H1 (cell line): ENCODE data around the gene DOC2A. TPM values are rescaled to one million over a fixed set of nuclear protein-coding genes. Genes with fewer than 3 reads are reported as not detected.

ENCODE experiments used
- CTCF ChIA-PET: fragments of 300-600 bp; sonication (Branson Sonifier 250); formaldehyde crosslinking; loops from one replicate; lab custom pipeline; 2021; ENCODE audit not compliant: partially characterized antibody; lab: Charles Lee
- POLR2A ChIA-PET: fragments of 300-600 bp; sonication (Branson Sonifier 250); formaldehyde crosslinking; loops from one replicate; lab custom pipeline; 2021; ENCODE audit warnings: inconsistent platforms; ENCODE audit not compliant: partially characterized antibody; lab: Charles Lee
- DNase-seq, 2 experiments: peaks; one replicate each; pipeline versions ENCODE4 v3.0.0 to v3.0.0-alpha.2; 2010 to 2022; ENCODE audit warnings: low spot score in 2 of 2, low read depth in 1 of 2, mixed read lengths in 1 of 2
- FAIRE-seq: peaks from 2 replicates; lab custom pipeline; 2011; peaks lifted over from hg19 to GRCh38; lab: Jason Lieb, UNC
- H2AFZ ChIP-seq: 2 replicates; pipeline ENCODE4 v1.8.1; 2012; ENCODE audit warnings: low read length, inconsistent platforms
- H2AK5ac ChIP-seq: 2 replicates; pipeline ENCODE4 v1.6.1; 2013; ENCODE audit warnings: low read depth, low read length
- H2BK120ac ChIP-seq: replicated peaks from 2 replicates; pipeline ENCODE3; 2013; ENCODE audit warnings: low read depth, low read length, inconsistent platforms
- H2BK12ac ChIP-seq: 2 replicates; pipeline ENCODE4 v1.6.1; 2013; ENCODE audit warnings: low read depth, low read length
- H2BK15ac ChIP-seq: 2 replicates; pipeline ENCODE4 v1.6.1; 2013; ENCODE audit warnings: low read length
- H2BK20ac ChIP-seq: 2 replicates; pipeline ENCODE4 v1.6.1; 2013; ENCODE audit warnings: low read length
- H2BK5ac ChIP-seq: 2 replicates; pipeline ENCODE4 v1.6.1; 2013; ENCODE audit warnings: low read depth, low read length
- H3K14ac ChIP-seq: 2 replicates; pipeline ENCODE4 v1.6.1; 2013; ENCODE audit warnings: inconsistent platforms; ENCODE audit not compliant: insufficient read length
- H3K18ac ChIP-seq: 2 replicates; pipeline ENCODE4 v1.6.1; 2013; ENCODE audit warnings: low read length; ENCODE audit errors: extremely low read depth
- H3K23ac ChIP-seq: 2 replicates; pipeline ENCODE4 v1.6.1; 2013; ENCODE audit warnings: inconsistent platforms; ENCODE audit not compliant: insufficient read length
- H3K23me2 ChIP-seq: 2 replicates; pipeline ENCODE4 v1.6.1; 2013; ENCODE audit warnings: low read depth, low read length
- H3K27ac ChIP-seq: 2 replicates; pipeline ENCODE4 v1.6.1; 2011; ENCODE audit warnings: low read depth, low read length, inconsistent platforms
- H3K27me3 ChIP-seq, 4 experiments: replicated peaks in 1 of 4; 1 replicate in 1 of 4; 2 replicates in 3 of 4; pipeline versions ENCODE4 v1.6.1 to v1.8.1; 2011 to 2013; ENCODE audit warnings: low read length in 3 of 4, mild to moderate bottlenecking in 3 of 4, inconsistent platforms in 2 of 4, mixed read lengths in 2 of 4, moderate library complexity in 1 of 4; ENCODE audit not compliant: control insufficient read depth in 3 of 4, insufficient read depth in 3 of 4; ENCODE audit errors: extremely low read depth in 1 of 4
- H3K36me3 ChIP-seq, 4 experiments: 2 replicates each; pipeline versions ENCODE4 v1.6.1 to v1.8.1; 2011 to 2013; ENCODE audit warnings: mild to moderate bottlenecking in 4 of 4, low read length in 3 of 4, moderate library complexity in 2 of 4, control low read depth in 1 of 4, inconsistent platforms in 1 of 4; ENCODE audit not compliant: insufficient read depth in 4 of 4, control insufficient read depth in 2 of 4
- H3K4ac ChIP-seq: replicated peaks from 2 replicates; pipeline ENCODE3; 2013; ENCODE audit warnings: low read length, low read depth, mixed read lengths, inconsistent platforms; ENCODE audit not compliant: insufficient read length
- H3K4me1 ChIP-seq, 4 experiments: replicated peaks in 1 of 4; 1 replicate in 1 of 4; 2 replicates in 3 of 4; pipeline versions ENCODE4 v1.6.1 to v1.8.1; 2011 to 2013; ENCODE audit warnings: low read length in 3 of 4, inconsistent platforms in 2 of 4, mixed read lengths in 1 of 4; ENCODE audit not compliant: insufficient read depth in 4 of 4, control insufficient read depth in 3 of 4
- H3K4me2 ChIP-seq, 2 experiments: 2 replicates each; pipeline versions ENCODE4 v1.6.1 to v1.8.1; 2011 to 2013; ENCODE audit warnings: low read depth in 2 of 2, low read length in 2 of 2, control low read depth in 1 of 2, inconsistent platforms in 1 of 2, mild to moderate bottlenecking in 1 of 2; ENCODE audit not compliant: insufficient read depth in 1 of 2
- H3K4me3 ChIP-seq, 4 experiments: fragments of 200-600, 300-600 bp in 1 of 4; sonication (generic), shearing (Covaris generic), sonication (Bioruptor Twin) in 1 of 4; 2 replicates each; pipeline versions ENCODE4 v1.5.1 to v1.8.1; 2011 to 2016; ENCODE audit warnings: low read length in 4 of 4, low read depth in 3 of 4, control low read depth in 2 of 4, inconsistent platforms in 2 of 4, mild to moderate bottlenecking in 2 of 4, mixed read lengths in 1 of 4, moderate library complexity in 1 of 4; ENCODE audit not compliant: insufficient read depth in 2 of 4; ENCODE audit errors: extremely low read depth in 1 of 4
- H3K56ac ChIP-seq: replicated peaks from 2 replicates; pipeline ENCODE3; 2013; ENCODE audit warnings: low read depth, mild to moderate bottlenecking, mixed read lengths, low read length, inconsistent platforms; ENCODE audit not compliant: insufficient read length
- H3K79me1 ChIP-seq: 2 replicates; pipeline ENCODE4 v1.6.1; 2013; ENCODE audit warnings: low read depth, low read length, control low read depth
- H3K79me2 ChIP-seq, 2 experiments: 2 replicates each; pipeline versions ENCODE4 v1.6.1 to v1.8.1; 2012 to 2013; ENCODE audit warnings: low read length in 2 of 2, mild to moderate bottlenecking in 2 of 2, inconsistent platforms in 1 of 2; ENCODE audit not compliant: insufficient read depth in 2 of 2, control insufficient read depth in 1 of 2
- H3K9ac ChIP-seq, 4 experiments: replicated peaks in 1 of 4; 1 replicate in 1 of 4; 2 replicates in 3 of 4; pipeline versions ENCODE4 v1.6.1 to v1.8.1; 2011 to 2013; ENCODE audit warnings: low read depth in 3 of 4, low read length in 3 of 4, control low read depth in 2 of 4, mild to moderate bottlenecking in 2 of 4, moderate library complexity in 2 of 4, inconsistent platforms in 1 of 4; ENCODE audit errors: extremely low read depth in 1 of 4
- H3K9me3 ChIP-seq, 2 experiments: 2 replicates each; pipeline versions ENCODE4 v1.6.1 to v1.8.1; 2012 to 2013; ENCODE audit warnings: mild to moderate bottlenecking in 2 of 2, moderate library complexity in 2 of 2, control low read depth in 1 of 2, inconsistent platforms in 1 of 2, low read depth in 1 of 2, low read length in 1 of 2, mixed read lengths in 1 of 2; ENCODE audit not compliant: insufficient read depth in 2 of 2
- H4K20me1 ChIP-seq, 2 experiments: replicated peaks in 1 of 2; 2 replicates each; pipeline versions ENCODE3 to v1.8.1; 2011 to 2013; ENCODE audit warnings: inconsistent platforms in 2 of 2, low read length in 2 of 2, mild to moderate bottlenecking in 1 of 2; ENCODE audit not compliant: insufficient read depth in 2 of 2, control insufficient read depth in 1 of 2
- H4K5ac ChIP-seq: 2 replicates; pipeline ENCODE4 v1.6.1; 2013; ENCODE audit warnings: low read length, low read depth, mixed read lengths, inconsistent platforms; ENCODE audit not compliant: insufficient read length
- H4K8ac ChIP-seq: 2 replicates; pipeline ENCODE4 v1.8.0; 2013; ENCODE audit warnings: mild to moderate bottlenecking, moderate library complexity, low read length, inconsistent platforms; ENCODE audit not compliant: insufficient read depth; ENCODE audit errors: extremely low read depth
- H4K91ac ChIP-seq: replicated peaks from 2 replicates; pipeline ENCODE3; 2013; ENCODE audit warnings: low read length, mixed read lengths, inconsistent platforms; ENCODE audit not compliant: insufficient read length
- HDAC2 ChIP-seq, 2 experiments: fragments of 300-600 bp in 1 of 2; sonication (generic) in 1 of 2; IDR thresholded peaks; 2 replicates each; pipeline ENCODE4 v1.6.1; 2011 to 2012; ENCODE audit warnings: low read depth in 2 of 2, low read length in 2 of 2, mild to moderate bottlenecking in 2 of 2, moderate library complexity in 2 of 2, borderline replicate concordance in 1 of 2, inconsistent platforms in 1 of 2
- PHF8 ChIP-seq: fragments of 200-600 bp; sonication (generic); conservative IDR thresholded peaks from 2 replicates; pipeline ENCODE4 v1.7.1; 2012; ENCODE audit warnings: low read depth, mild to moderate bottlenecking, inconsistent platforms, low read length, moderate library complexity
- POLR2AphosphoS5 ChIP-seq: IDR thresholded peaks from 2 replicates; pipeline ENCODE4 v1.6.1; 2011; ENCODE audit warnings: low read depth, low read length
- POU5F1 ChIP-seq: IDR thresholded peaks from 2 replicates; pipeline ENCODE4 v1.6.1; 2011; ENCODE audit warnings: low read depth, mild to moderate bottlenecking, low read length, moderate library complexity
- SIRT6 ChIP-seq: IDR thresholded peaks from one replicate; pipeline ENCODE4 v1.7.1; 2012; ENCODE audit warnings: low read length, inconsistent platforms
- SIX5 ChIP-seq: IDR thresholded peaks from 2 replicates; pipeline ENCODE4 v1.6.1; 2011; ENCODE audit warnings: mild to moderate bottlenecking, low read depth, low read length
- SP4 ChIP-seq: IDR thresholded peaks from 2 replicates; pipeline ENCODE4 v1.6.1; 2012; ENCODE audit warnings: low read length, inconsistent platforms
- TAF7 ChIP-seq: optimal IDR thresholded peaks from 2 replicates; pipeline ENCODE3; 2011; ENCODE audit warnings: low read depth, mild to moderate bottlenecking, inconsistent platforms, low read length, moderate library complexity, borderline replicate concordance
- WGBS, 2 experiments: shearing (Covaris generic) in 1 of 2; methylation state at CpG; one replicate each; pipeline versions ENCODE4 v1.1.6 to v1.1.7; 2013 to 2015; ENCODE audit warnings: low lambda C conversion rate in 2 of 2, mixed read lengths in 2 of 2, inconsistent platforms in 1 of 2, low coverage in 1 of 2, missing lambda C conversion rate in 1 of 2; ENCODE audit not compliant: insufficient replicate concordance in 2 of 2, insufficient coverage in 1 of 2, insufficient read length in 1 of 2; ENCODE audit errors: extremely low coverage in 1 of 2, missing lambda C conversion rate in 1 of 2; 5-methylcytosine and 5-hydroxymethylcytosine counted together
- polyA plus RNA-seq, 7 experiments: library from polyadenylated mRNA; depleted of rRNA in 3 of 7; stranded (reverse) in 5 of 7; unstranded in 2 of 7; fragments of >200 nt in 5 of 7; fragments of 200-250 nt in 2 of 7; gene quantifications; 1 replicate in 5 of 7; 2 replicates in 1 of 7; 4 replicates in 1 of 7; pipeline versions ENCODE4 v1.2.1 to v1.2.3, GENCODE V29; 2011 to 2013; ENCODE audit warnings: missing spikeins in 2 of 7, mixed read lengths in 2 of 7
- total RNA-seq: library from RNA; stranded (reverse); fragmentation: NEBNext Ultra II Directional; extraction: Animal tissue kit (Norgen Biotek cat#: 25700); gene quantifications from 2 replicates; pipeline ENCODE4 v1.2.1, GENCODE V29; 2021
- TF ChIP-seq, protein P1 (sequence below), 3 experiments: IDR thresholded peaks; 1 replicate in 2 of 3; 2 replicates in 1 of 3; pipeline versions ENCODE4 v1.5.1 to v1.6.1; 2011; ENCODE audit warnings: low read length in 3 of 3, mild to moderate bottlenecking in 3 of 3, inconsistent platforms in 2 of 3, low read depth in 1 of 3, moderate library complexity in 1 of 3; ENCODE audit not compliant: insufficient read depth in 1 of 3; ENCODE audit errors: control extremely low read depth in 1 of 3

Gene DOC2A
- total and polyA plus RNA-seq, 2 of the 8 experiments (the other 6 are each of a cell fraction or from before 2014, with no cell fraction given) = 13.9 to 20.7 TPM

DNA sequence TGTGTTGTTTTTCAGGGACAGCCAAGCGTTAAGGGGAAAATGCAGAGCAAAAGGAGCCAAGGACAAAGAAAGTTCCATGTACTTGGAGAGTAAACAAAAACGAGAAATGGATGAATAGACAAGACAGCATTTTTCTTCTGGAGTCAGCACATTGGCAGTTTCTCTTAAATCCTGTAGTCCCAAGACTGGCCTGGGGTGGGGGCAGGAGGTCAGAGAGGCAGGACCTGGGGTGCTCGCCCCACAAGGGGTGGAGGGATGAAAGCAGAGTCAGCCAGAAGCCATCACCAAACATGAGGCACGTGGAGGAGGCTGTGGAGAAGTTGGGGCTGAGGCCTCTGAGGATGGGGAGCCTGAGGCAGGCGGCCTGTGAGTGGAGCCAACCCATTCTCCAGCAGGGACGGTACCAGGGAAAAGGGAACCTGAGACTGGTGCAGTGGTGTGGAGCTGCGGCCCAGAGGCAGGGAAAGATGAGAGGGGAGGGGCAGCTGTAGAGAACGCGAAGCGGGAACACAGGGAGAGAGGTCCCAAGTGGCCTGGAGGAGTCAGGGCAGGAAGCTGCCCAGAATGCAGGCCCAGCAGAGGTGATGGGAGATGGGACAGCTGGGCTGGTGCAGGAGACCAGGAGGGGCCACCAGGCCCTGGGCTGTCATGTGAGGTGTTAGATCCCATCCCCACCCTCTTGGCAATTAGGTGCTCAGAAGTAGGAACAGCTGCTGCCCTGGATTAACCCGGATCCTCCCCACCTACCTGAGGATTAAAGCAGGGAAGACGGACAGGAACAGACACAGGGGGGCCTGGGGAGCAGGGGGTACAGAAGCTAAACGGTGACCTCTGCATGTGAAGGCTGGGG, 17.0 kb upstream of the DOC2A start:
- Histone ChIP-seq H3K27ac (no peak overlapping the region), H2BK12ac (no peak overlapping the region), H3K18ac (no peak overlapping the region), H3K4me2 (peak overlapping the region in 1 of 2 experiments; percentile 84; a peak in 2 of 4 replicates), H3K79me1 (peaks cover 5% of the 10 kb centered on the region; the same call in 1 of the 2 replicates), H3K56ac (no peak overlapping the region), H3K9me3 (no peaks in the 10 kb centered on the region), H4K20me1 (peaks cover 12 to 16% of the 10 kb centered on the region in 2 experiments), H2AFZ (no peak overlapping the region), H4K91ac (no peak overlapping the region), H3K9ac (no peak overlapping the region), H2AK5ac (no peak overlapping the region), H3K27me3 (peaks cover 0 to 3% (median 1%) of the 10 kb centered on the region in 4 experiments; a peak in 2 of 7 replicates), H2BK5ac (no peak overlapping the region), H3K4ac (no peak overlapping the region), H3K14ac (no peak overlapping the region), H4K8ac (no peak overlapping the region), H3K4me3 (no peak overlapping the region), H3K23me2 (peaks cover 10% of the 10 kb centered on the region; the same call in 1 of the 2 replicates), H2BK20ac (no peak overlapping the region), H3K23ac (no peak overlapping the region), H3K4me1 (peaks cover 0 to 26% (median 19%) of the 10 kb centered on the region in 4 experiments; a peak in 6 of 7 replicates), H2BK15ac (no peak overlapping the region), H2BK120ac (no peak overlapping the region), H3K36me3 (peaks cover 0 to 7% (median under 1%) of the 10 kb centered on the region in 4 experiments; a peak in 2 of 8 replicates), H4K5ac (no peak overlapping the region), H3K79me2 (no peaks in the 10 kb centered on the region)
- DNase-seq (no peak), FAIRE-seq (no peak)
- POLR2A ChIA-PET = interaction anchor here (0.8 to 1.4 kb wide), 7 partner anchors 18 to 220 kb away, joined by 3 to 4 read pairs (median 3); partner anchors contain the start of genes ALDOA, PAGR1 and TBX6
- CTCF ChIA-PET = interaction anchor here (0.5 to 1.2 kb wide), 6 partner anchors 8 to 193 kb away, joined by 3 to 5 read pairs (median 3); a partner anchor contains a TSS
- WGBS, 2 experiments = 81% methylated on average over 13 of the region's 13 CpGs; no CpG with 5 or more reads in 1 of the 2 experiments
- TF ChIP-seq TAF7 (no peak), SP4 (no peak), SIX5 (no peak), POU5F1 (no peak), POLR2AphosphoS5 (no peak), PHF8 (no peak), HDAC2 (IDR thresholded peaks at IDR 0.05; ENCODE audit: borderline replicate concordance in 1 of 2, low read depth in 2 of 2, low read length in 2 of 2) (no peak), SIRT6 (no peak)
- TF ChIP-seq, protein P1, sequence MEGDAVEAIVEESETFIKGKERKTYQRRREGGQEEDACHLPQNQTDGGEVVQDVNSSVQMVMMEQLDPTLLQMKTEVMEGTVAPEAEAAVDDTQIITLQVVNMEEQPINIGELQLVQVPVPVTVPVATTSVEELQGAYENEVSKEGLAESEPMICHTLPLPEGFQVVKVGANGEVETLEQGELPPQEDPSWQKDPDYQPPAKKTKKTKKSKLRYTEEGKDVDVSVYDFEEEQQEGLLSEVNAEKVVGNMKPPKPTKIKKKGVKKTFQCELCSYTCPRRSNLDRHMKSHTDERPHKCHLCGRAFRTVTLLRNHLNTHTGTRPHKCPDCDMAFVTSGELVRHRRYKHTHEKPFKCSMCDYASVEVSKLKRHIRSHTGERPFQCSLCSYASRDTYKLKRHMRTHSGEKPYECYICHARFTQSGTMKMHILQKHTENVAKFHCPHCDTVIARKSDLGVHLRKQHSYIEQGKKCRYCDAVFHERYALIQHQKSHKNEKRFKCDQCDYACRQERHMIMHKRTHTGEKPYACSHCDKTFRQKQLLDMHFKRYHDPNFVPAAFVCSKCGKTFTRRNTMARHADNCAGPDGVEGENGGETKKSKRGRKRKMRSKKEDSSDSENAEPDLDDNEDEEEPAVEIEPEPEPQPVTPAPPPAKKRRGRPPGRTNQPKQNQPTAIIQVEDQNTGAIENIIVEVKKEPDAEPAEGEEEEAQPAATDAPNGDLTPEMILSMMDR (IDR thresholded peaks at IDR 0.05; ENCODE audit: control extremely low read depth in 1 of 3, insufficient read depth in 1 of 3, low read depth in 1 of 3, low read length in 3 of 3) = no peak
